ENCODE results near the gene KCNQ5. TPM values are rescaled to one million over a fixed set of nuclear protein-coding genes. Genes with fewer than 3 reads are reported as not detected.

KCNQ5 gene
- polyA plus RNA-seq, 1 donor (not counting 4 experiments of a cell fraction or from before 2014, with no cell fraction given) = 3.4 TPM

DNA sequence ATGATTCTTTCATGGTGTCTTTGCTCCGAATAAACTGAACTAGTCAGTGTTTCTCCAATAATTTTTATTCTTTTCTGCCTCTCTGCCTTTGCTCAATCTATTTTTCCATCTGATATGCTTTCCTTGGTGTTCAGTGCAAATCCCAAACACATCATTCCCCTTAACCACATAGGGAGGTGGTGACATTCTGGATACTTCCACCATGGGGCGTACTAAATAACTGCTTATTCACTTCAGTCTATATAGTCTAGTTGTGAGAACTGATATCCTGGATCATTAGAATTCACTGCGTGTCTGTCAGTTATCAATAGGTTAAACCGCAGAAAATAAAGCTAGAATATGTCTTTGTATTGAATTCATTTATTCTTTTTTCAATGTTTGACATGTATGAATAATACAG, 83.1 kb downstream of the KCNQ5 start:
- no peak overlapping the region for H3K27ac ChIP-seq (ENCODE audit: control insufficient read depth, insufficient read depth, low read length)
- H4K20me1 ChIP-seq (ENCODE audit: control insufficient read depth, extremely low read depth, insufficient read depth, low read length) = no peaks in the 10 kb centered on the region
- no peak overlapping the region for H3K4me3 ChIP-seq (ENCODE audit: control insufficient read depth in 2 of 3, extremely low read depth in 1 of 3, insufficient read depth in 2 of 3, low read depth in 1 of 3, low read length in 3 of 3)
- H3K9ac ChIP-seq (ENCODE audit: control insufficient read depth, extremely low read depth, insufficient read depth, low read length) = no peak overlapping the region
- H3K9me1 ChIP-seq (ENCODE audit: control insufficient read depth, extremely low read depth, insufficient read depth, low read length) = no peaks in the 10 kb centered on the region
- H3K27me3 ChIP-seq (ENCODE audit: control insufficient read depth, extremely low read depth, insufficient read depth, low read length) = no peaks in the 10 kb centered on the region
- H3K4me2 ChIP-seq (ENCODE audit: control insufficient read depth, extremely low read depth, insufficient read depth, low read depth, low read length) = no peak overlapping the region
- dilution Hi-C loops (cut with MboI; ENCODE audit: extremely low pct_ligation_motif_present, low sequenced_read_pairs) = no loop called here
- FAIRE-seq (no peak), DNase-seq (ENCODE audit: low read depth, low spot score) (no peak)
- no peaks in the 10 kb centered on the region for H3K4me1 ChIP-seq (ENCODE audit: control insufficient read depth, extremely low read depth, insufficient read depth, low read length)
- no peaks in the 10 kb centered on the region for H3K79me2 ChIP-seq (ENCODE audit: control insufficient read depth, insufficient read depth, low read length)
- no peak for TF ChIP-seq EZH2 (IDR thresholded peaks at IDR 0.05; ENCODE audit: low read length)
- TF ChIP-seq, protein P1, sequence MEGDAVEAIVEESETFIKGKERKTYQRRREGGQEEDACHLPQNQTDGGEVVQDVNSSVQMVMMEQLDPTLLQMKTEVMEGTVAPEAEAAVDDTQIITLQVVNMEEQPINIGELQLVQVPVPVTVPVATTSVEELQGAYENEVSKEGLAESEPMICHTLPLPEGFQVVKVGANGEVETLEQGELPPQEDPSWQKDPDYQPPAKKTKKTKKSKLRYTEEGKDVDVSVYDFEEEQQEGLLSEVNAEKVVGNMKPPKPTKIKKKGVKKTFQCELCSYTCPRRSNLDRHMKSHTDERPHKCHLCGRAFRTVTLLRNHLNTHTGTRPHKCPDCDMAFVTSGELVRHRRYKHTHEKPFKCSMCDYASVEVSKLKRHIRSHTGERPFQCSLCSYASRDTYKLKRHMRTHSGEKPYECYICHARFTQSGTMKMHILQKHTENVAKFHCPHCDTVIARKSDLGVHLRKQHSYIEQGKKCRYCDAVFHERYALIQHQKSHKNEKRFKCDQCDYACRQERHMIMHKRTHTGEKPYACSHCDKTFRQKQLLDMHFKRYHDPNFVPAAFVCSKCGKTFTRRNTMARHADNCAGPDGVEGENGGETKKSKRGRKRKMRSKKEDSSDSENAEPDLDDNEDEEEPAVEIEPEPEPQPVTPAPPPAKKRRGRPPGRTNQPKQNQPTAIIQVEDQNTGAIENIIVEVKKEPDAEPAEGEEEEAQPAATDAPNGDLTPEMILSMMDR (optimal IDR thresholded peaks at IDR 0.05 in 1 of 3, IDR thresholded peaks at IDR 0.05 in 1 of 3, conservative IDR thresholded peaks at IDR 0.05 in 1 of 3; ENCODE audit: extremely low read depth in 1 of 3, insufficient read depth in 2 of 3, low read length in 3 of 3) = peak in 1 of 3 experiments; percentile 21
- H3K36me3 ChIP-seq (ENCODE audit: control insufficient read depth in 2 of 2, extremely low read depth in 1 of 2, insufficient read depth in 2 of 2, low read length in 2 of 2) = no peaks in the 10 kb centered on the region
- no peaks in the 10 kb centered on the region for H3K9me3 ChIP-seq (ENCODE audit: control insufficient read depth, low read depth, low read length)
- no peak overlapping the region for H2AFZ ChIP-seq (ENCODE audit: control insufficient read depth, low read length)

DNA sequence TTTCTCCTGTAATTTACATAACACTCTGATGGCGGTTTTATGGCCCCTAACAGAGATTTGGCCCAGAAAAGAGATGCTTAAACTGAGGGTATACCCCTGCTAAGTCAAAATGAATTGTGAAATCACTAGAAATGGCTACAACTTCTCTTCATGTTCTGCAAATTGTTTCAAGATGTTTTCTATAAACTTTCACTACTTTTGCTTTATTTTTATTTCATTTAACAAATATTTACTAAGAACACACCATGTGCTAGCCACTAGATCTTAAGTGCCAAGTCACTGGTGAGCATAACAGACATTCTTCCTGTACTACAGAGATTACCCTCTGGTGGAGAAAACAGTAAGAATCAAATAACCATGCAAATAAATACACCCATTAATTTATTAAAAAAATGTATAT, 87.6 kb downstream of the KCNQ5 start:
- Histone ChIP-seq H3K4me3 (ENCODE audit: control insufficient read depth in 2 of 3, extremely low read depth in 1 of 3, insufficient read depth in 2 of 3, low read depth in 1 of 3, low read length in 3 of 3) (no peak overlapping the region), H3K27me3 (ENCODE audit: control insufficient read depth, extremely low read depth, insufficient read depth, low read length) (no peaks in the 10 kb centered on the region), H3K9ac (ENCODE audit: control insufficient read depth, extremely low read depth, insufficient read depth, low read length) (no peak overlapping the region), H3K27ac (ENCODE audit: control insufficient read depth, insufficient read depth, low read length) (no peak overlapping the region), H3K36me3 (ENCODE audit: control insufficient read depth in 2 of 2, extremely low read depth in 1 of 2, insufficient read depth in 2 of 2, low read length in 2 of 2) (no peaks in the 10 kb centered on the region), H3K9me1 (ENCODE audit: control insufficient read depth, extremely low read depth, insufficient read depth, low read length) (no peaks in the 10 kb centered on the region), H3K4me2 (ENCODE audit: control insufficient read depth, extremely low read depth, insufficient read depth, low read depth, low read length) (no peak overlapping the region), H3K4me1 (ENCODE audit: control insufficient read depth, extremely low read depth, insufficient read depth, low read length) (no peaks in the 10 kb centered on the region), H2AFZ (ENCODE audit: control insufficient read depth, low read length) (no peak overlapping the region), H3K79me2 (ENCODE audit: control insufficient read depth, insufficient read depth, low read length) (no peaks in the 10 kb centered on the region), H3K9me3 (ENCODE audit: control insufficient read depth, low read depth, low read length) (no peaks in the 10 kb centered on the region), H4K20me1 (ENCODE audit: control insufficient read depth, extremely low read depth, insufficient read depth, low read length) (no peaks in the 10 kb centered on the region)
- no peak for FAIRE-seq
- dilution Hi-C loops (cut with MboI; ENCODE audit: extremely low pct_ligation_motif_present, low sequenced_read_pairs) = no loop called here
- TF ChIP-seq, protein P1 (optimal IDR thresholded peaks at IDR 0.05 in 1 of 3, IDR thresholded peaks at IDR 0.05 in 1 of 3, conservative IDR thresholded peaks at IDR 0.05 in 1 of 3; ENCODE audit: extremely low read depth in 1 of 3, insufficient read depth in 2 of 3, low read length in 3 of 3) = no peak
- TF ChIP-seq EZH2 (IDR thresholded peaks at IDR 0.05; ENCODE audit: low read length) = no peak
- no peak for DNase-seq (ENCODE audit: low read depth, low spot score)

Measured in keratinocyte (primary cell).